H9 (cell line): ENCODE results near the gene GNB3. TPM values are rescaled to one million over a fixed set of nuclear protein-coding genes. Genes with fewer than 3 reads are reported as not detected.

Source experiments
- DNase-seq: peaks from one replicate; pipeline ENCODE4 v3.0.0-alpha.2; 2017
- H2AFZ ChIP-seq: one replicate; pipeline ENCODE4 v1.6.1; 2013; ENCODE audit warnings: mild to moderate bottlenecking, low read length, control low read depth, moderate library complexity
- H2AK5ac ChIP-seq: 2 replicates; pipeline ENCODE4 v1.6.1; 2013; ENCODE audit warnings: low read length, control low read depth, mixed read lengths; ENCODE audit not compliant: insufficient read length
- H2BK120ac ChIP-seq: one replicate; pipeline ENCODE4 v1.6.1; 2013; ENCODE audit warnings: low read depth, mild to moderate bottlenecking, low read length, control low read depth, inconsistent platforms; ENCODE audit not compliant: poor library complexity, severe bottlenecking
- H2BK12ac ChIP-seq: 2 replicates; pipeline ENCODE4 v1.6.1; 2013; ENCODE audit warnings: low read length, control low read depth, mixed read lengths, low read depth; ENCODE audit not compliant: insufficient read length
- H2BK15ac ChIP-seq: 2 replicates; pipeline ENCODE4 v1.6.1; 2013; ENCODE audit warnings: low read depth, low read length, control low read depth
- H2BK20ac ChIP-seq: one replicate; pipeline ENCODE4 v1.6.1; 2013; ENCODE audit warnings: low read depth, mild to moderate bottlenecking, low read length, control low read depth, inconsistent platforms; ENCODE audit not compliant: poor library complexity, severe bottlenecking
- H2BK5ac ChIP-seq: 2 replicates; pipeline ENCODE4 v1.6.1; 2013; ENCODE audit warnings: low read length, control low read depth, mixed read lengths; ENCODE audit not compliant: insufficient read length
- H3K14ac ChIP-seq: 2 replicates; pipeline ENCODE4 v1.6.1; 2013; ENCODE audit warnings: low read length, control low read depth; ENCODE audit not compliant: insufficient read depth
- H3K18ac ChIP-seq: 2 replicates; pipeline ENCODE4 v1.6.1; 2013; ENCODE audit warnings: low read depth, mild to moderate bottlenecking, mixed read lengths, low read length, control low read depth; ENCODE audit not compliant: insufficient read length
- H3K23ac ChIP-seq: 2 replicates; pipeline ENCODE4 v1.6.1; 2013; ENCODE audit warnings: low read length, control low read depth, mixed read lengths, low read depth; ENCODE audit not compliant: insufficient read length
- H3K23me2 ChIP-seq: 2 replicates; pipeline ENCODE4 v1.6.1; 2013; ENCODE audit warnings: low read depth, mild to moderate bottlenecking, mixed read lengths, low read length, control low read depth; ENCODE audit not compliant: insufficient read length, poor library complexity, severe bottlenecking
- H3K27ac ChIP-seq: 2 replicates; pipeline ENCODE4 v1.5.1; 2013; ENCODE audit warnings: low read length, control low read depth, mixed read lengths, low read depth; ENCODE audit not compliant: insufficient read length
- H3K27me3 ChIP-seq: 2 replicates; pipeline ENCODE4 v1.6.1; 2013; ENCODE audit warnings: low read length, control low read depth, inconsistent platforms; ENCODE audit not compliant: insufficient read depth
- H3K4ac ChIP-seq: 2 replicates; pipeline ENCODE4 v1.6.1; 2013; ENCODE audit warnings: low read depth, mild to moderate bottlenecking, control low read depth, inconsistent platforms, low read length, moderate library complexity
- H3K4me1 ChIP-seq: 2 replicates; pipeline ENCODE4 v1.6.1; 2013; ENCODE audit warnings: low read length, control low read depth, inconsistent platforms; ENCODE audit not compliant: insufficient read depth
- H3K4me2 ChIP-seq: 2 replicates; pipeline ENCODE4 v1.6.1; 2013; ENCODE audit warnings: low read length, control low read depth, mixed read lengths; ENCODE audit not compliant: insufficient read length, insufficient read depth
- H3K56ac ChIP-seq: 2 replicates; pipeline ENCODE4 v1.6.1; 2013; ENCODE audit warnings: low read depth, mild to moderate bottlenecking, mixed read lengths, low read length, control low read depth; ENCODE audit not compliant: insufficient read length
- H3K79me1 ChIP-seq: 2 replicates; pipeline ENCODE4 v1.6.1; 2013; ENCODE audit warnings: low read depth, mild to moderate bottlenecking, moderate library complexity, low read length, control low read depth, inconsistent platforms; ENCODE audit not compliant: insufficient read depth, poor library complexity, severe bottlenecking
- H3K79me2 ChIP-seq: 2 replicates; pipeline ENCODE4 v1.6.1; 2013; ENCODE audit warnings: low read length, control low read depth, inconsistent platforms; ENCODE audit not compliant: insufficient read depth
- H3K9ac ChIP-seq: 2 replicates; pipeline ENCODE4 v1.6.1; 2013; ENCODE audit warnings: low read length, control low read depth, mixed read lengths; ENCODE audit not compliant: insufficient read length; ENCODE audit errors: extremely low read depth
- H3K9me3 ChIP-seq: one replicate; pipeline ENCODE4 v1.6.1; 2013; ENCODE audit warnings: low read depth, low read length, inconsistent platforms; ENCODE audit not compliant: control insufficient read depth
- H3T11ph ChIP-seq: one replicate; pipeline ENCODE4 v1.6.1; 2013; ENCODE audit warnings: mild to moderate bottlenecking, low read length, control low read depth, inconsistent platforms
- H4K20me1 ChIP-seq: one replicate; pipeline ENCODE4 v1.6.1; 2013; ENCODE audit not compliant: control insufficient read depth, insufficient read length, insufficient read depth
- H4K5ac ChIP-seq: 2 replicates; pipeline ENCODE4 v1.6.1; 2013; ENCODE audit warnings: low read depth, mild to moderate bottlenecking, mixed read lengths, low read length, control low read depth; ENCODE audit not compliant: insufficient read length
- H4K8ac ChIP-seq: replicated peaks from 2 replicates; pipeline ENCODE4 v1.6.1; 2013; ENCODE audit warnings: low read length, control low read depth, mixed read lengths, low read depth; ENCODE audit not compliant: insufficient read length
- H4K91ac ChIP-seq: 2 replicates; pipeline ENCODE4 v1.6.1; 2013; ENCODE audit warnings: low read depth, mild to moderate bottlenecking, moderate library complexity, mixed read lengths, low read length, control low read depth; ENCODE audit not compliant: insufficient read length
- H3K27ac Mint-ChIP-seq, 3 experiments: 2 replicates in 2 of 3; 3 replicates in 1 of 3; pipeline ENCODE4 v1.8.0; 2020 to 2021; ENCODE audit warnings: mixed read lengths in 3 of 3, mild to moderate bottlenecking in 1 of 3, moderate library complexity in 1 of 3
- H3K27me3 Mint-ChIP-seq: 2 replicates; pipeline ENCODE4 v1.8.0; 2021; ENCODE audit warnings: low read depth, mild to moderate bottlenecking, moderate library complexity, mixed read lengths
- H3K36me3 Mint-ChIP-seq, 3 experiments: 2 replicates in 2 of 3; 3 replicates in 1 of 3; pipeline ENCODE4 v1.8.0; 2020 to 2021; ENCODE audit warnings: low read depth in 3 of 3, mixed read lengths in 3 of 3; ENCODE audit not compliant: insufficient read depth in 1 of 3
- H3K4me1 Mint-ChIP-seq, 2 experiments: 2 replicates each; pipeline ENCODE4 v1.8.0; 2020; ENCODE audit warnings: mixed read lengths in 2 of 2
- H3K4me3 Mint-ChIP-seq, 2 experiments: 2 replicates in 1 of 2; 3 replicates in 1 of 2; pipeline ENCODE4 v1.8.0; 2020 to 2021; ENCODE audit warnings: mild to moderate bottlenecking in 2 of 2, mixed read lengths in 2 of 2, moderate library complexity in 1 of 2
- H3K9me3 Mint-ChIP-seq, 2 experiments: 2 replicates in 1 of 2; 3 replicates in 1 of 2; pipeline ENCODE4 v1.8.0; 2020; ENCODE audit warnings: mild to moderate bottlenecking in 2 of 2, mixed read lengths in 2 of 2, moderate library complexity in 1 of 2
- CTCF ChIP-seq: fragments of 200-600 bp; sonication (generic); conservative IDR thresholded peaks from 3 replicates; pipeline ENCODE4 v1.8.0; 2021; ENCODE audit warnings: antibody characterized with exemption, mild to moderate bottlenecking
- WGBS: extraction: QIAGEN DNeasy Blood & Tissue Kit; methylation state at CpG from one replicate; pipeline ENCODE4 v1.1.7; 2013; ENCODE audit warnings: missing lambda C conversion rate, low lambda C conversion rate, mixed read lengths; ENCODE audit not compliant: insufficient read length; ENCODE audit errors: extremely low coverage; 5-methylcytosine and 5-hydroxymethylcytosine counted together
- total RNA-seq: library from RNA; stranded (reverse); gene quantifications from 2 replicates; pipeline ENCODE4 v1.2.1, GENCODE V29; 2021

Gene GNB3
- total RNA-seq, 1 experiment from 2014 or later = 17.3 TPM

- no peak overlapping the region for H4K91ac ChIP-seq
- no peak for TF ChIP-seq CTCF
Observed at GRCh38 chr12:6842075-6842474, 1.4 kb downstream of the GNB3 start.

More at GRCh38 chr12:6842075-6842474, 1.4 kb downstream of the GNB3 start:
- Histone ChIP-seq H3K23me2 (no peaks in the 10 kb centered on the region), H3K9me3 (no peaks in the 10 kb centered on the region), H3K9ac (no peak overlapping the region), H4K5ac (no peak overlapping the region), H3K79me1 (no peaks in the 10 kb centered on the region), H3K23ac (no peak overlapping the region), H3K56ac (no peak overlapping the region), H3K4me1 (no peaks in the 10 kb centered on the region), H2BK20ac (no peak overlapping the region), H2BK12ac (no peak overlapping the region), H2AK5ac (no peak overlapping the region), H3K4me2 (no peak overlapping the region), H3T11ph (no peak overlapping the region), H2BK120ac (no peak overlapping the region), H4K20me1 (no peaks in the 10 kb centered on the region), H3K14ac (no peak overlapping the region), H3K79me2 (no peaks in the 10 kb centered on the region), H2BK5ac (no peak overlapping the region), H2BK15ac (no peak overlapping the region), H4K8ac (no peak overlapping the region), H3K4ac (no peak overlapping the region), H3K18ac (no peak overlapping the region), H3K27me3 (no peaks in the 10 kb centered on the region), H2AFZ (no peak overlapping the region), H3K27ac (no peak overlapping the region)
- Mint-ChIP-seq H3K4me1 (peaks cover 4 to 21% of the 10 kb centered on the region in 2 experiments; a peak in 3 of 4 replicates), H3K4me3 (no peak overlapping the region), H3K9me3 (no peaks in the 10 kb centered on the region; a peak in 1 of 5 replicates), H3K27ac (no peak overlapping the region), H3K27me3 (no peaks in the 10 kb centered on the region), H3K36me3 (peaks cover 28 to 75% (median 70%) of the 10 kb centered on the region in 3 experiments)
- no CpG with 5 or more reads among the region's 4 CpGs for WGBS
- DNase-seq = no peak
